Brain microvascular endothelial cell (primary cell): ENCODE results near the gene RBKS.
"Not testable (repeated sequence)": the region's sequence is repeated elsewhere in the genome, so short reads cannot be mapped to it uniquely, and the experiment has no call there.

Experiments
- DNase-seq: peaks from one replicate; pipeline ENCODE4 v3.0.0-alpha.2; 2020
- H3K27ac ChIP-seq: fragments of 250-450 bp; sonication (Bioruptor Pico); 2 replicates; pipeline ENCODE4 v1.5.1; 2020; ENCODE audit warnings: mild to moderate bottlenecking, moderate library complexity
- H3K27me3 ChIP-seq: fragments of 250-450 bp; sonication (Bioruptor Pico); replicated peaks from 2 replicates; pipeline ENCODE4 v1.5.1; 2020; ENCODE audit warnings: mild to moderate bottlenecking
- H3K36me3 ChIP-seq: fragments of 250-450 bp; sonication (Bioruptor Pico); replicated peaks from 2 replicates; pipeline ENCODE4 v1.5.1; 2020; ENCODE audit warnings: mild to moderate bottlenecking
- H3K4me3 ChIP-seq: 2 replicates; pipeline ENCODE4 v1.5.1; 2011; ENCODE audit warnings: low read depth, mild to moderate bottlenecking, control low read depth, low read length, moderate library complexity
- in situ Hi-C: cut with HindIII; loops from 2 replicates; pipeline ENCODE4 v1.10.0; 2017; ENCODE audit warnings: low sequenced_read_pairs, low pct_ligation_motif_present
- TF ChIP-seq, protein P1 (sequence below): IDR thresholded peaks from 2 replicates; pipeline ENCODE4 v1.5.1; 2011; ENCODE audit warnings: low read depth, mild to moderate bottlenecking, moderate library complexity, low read length, control low read depth, inconsistent platforms; ENCODE audit errors: missing control alignments

Gene RBKS

DNA sequence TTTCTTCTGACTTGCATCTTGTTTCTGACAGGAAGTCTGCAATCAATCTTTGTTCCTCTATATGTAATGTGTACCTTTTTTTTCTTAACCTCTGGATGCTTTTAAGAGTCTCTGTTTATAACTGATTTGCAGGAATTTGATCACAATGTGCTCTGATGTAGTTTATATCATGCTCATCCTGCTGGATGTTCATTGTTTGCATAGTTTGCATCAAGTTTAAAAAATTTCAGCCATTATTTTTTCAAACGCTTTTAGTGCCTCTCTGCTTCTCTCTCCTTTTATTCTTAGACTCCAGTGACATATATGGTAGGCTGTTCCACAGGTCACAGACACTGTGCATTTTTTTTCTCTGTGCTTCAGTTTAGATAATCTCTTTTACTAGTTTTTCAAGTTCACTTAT lies 23.9 kb downstream of the RBKS start:
- Histone ChIP-seq H3K4me3 (no peak overlapping the region), H3K27ac (no peak overlapping the region), H3K27me3 (no peaks in the 10 kb centered on the region), H3K36me3 (no peaks in the 10 kb centered on the region)
- in situ Hi-C loops, result no loop called here
- TF ChIP-seq, protein P1, sequence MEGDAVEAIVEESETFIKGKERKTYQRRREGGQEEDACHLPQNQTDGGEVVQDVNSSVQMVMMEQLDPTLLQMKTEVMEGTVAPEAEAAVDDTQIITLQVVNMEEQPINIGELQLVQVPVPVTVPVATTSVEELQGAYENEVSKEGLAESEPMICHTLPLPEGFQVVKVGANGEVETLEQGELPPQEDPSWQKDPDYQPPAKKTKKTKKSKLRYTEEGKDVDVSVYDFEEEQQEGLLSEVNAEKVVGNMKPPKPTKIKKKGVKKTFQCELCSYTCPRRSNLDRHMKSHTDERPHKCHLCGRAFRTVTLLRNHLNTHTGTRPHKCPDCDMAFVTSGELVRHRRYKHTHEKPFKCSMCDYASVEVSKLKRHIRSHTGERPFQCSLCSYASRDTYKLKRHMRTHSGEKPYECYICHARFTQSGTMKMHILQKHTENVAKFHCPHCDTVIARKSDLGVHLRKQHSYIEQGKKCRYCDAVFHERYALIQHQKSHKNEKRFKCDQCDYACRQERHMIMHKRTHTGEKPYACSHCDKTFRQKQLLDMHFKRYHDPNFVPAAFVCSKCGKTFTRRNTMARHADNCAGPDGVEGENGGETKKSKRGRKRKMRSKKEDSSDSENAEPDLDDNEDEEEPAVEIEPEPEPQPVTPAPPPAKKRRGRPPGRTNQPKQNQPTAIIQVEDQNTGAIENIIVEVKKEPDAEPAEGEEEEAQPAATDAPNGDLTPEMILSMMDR, result no peak
- no peak for DNase-seq

DNA sequence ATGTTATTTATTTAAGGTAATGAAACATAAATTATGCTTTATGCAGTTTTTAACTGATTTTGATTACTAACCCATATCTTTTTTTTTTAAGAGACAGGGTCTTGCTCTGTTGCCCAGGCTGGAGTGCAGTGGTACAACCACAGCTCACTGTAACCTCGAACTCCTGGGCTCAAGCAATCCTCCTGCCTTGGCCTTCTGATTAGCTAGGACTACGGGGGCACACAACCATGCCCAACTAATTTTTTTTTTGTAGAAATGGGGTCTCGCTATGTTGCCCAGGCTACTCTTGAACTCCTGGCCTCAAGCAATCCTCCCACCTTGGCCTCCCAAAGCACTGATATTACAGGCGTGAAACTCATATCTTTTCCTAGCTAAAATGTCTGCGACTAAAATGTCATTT lies 26.2 kb downstream of the RBKS start:
- DNase-seq, in situ Hi-C loops, H3K36me3 ChIP-seq, H3K4me3 ChIP-seq, H3K27ac ChIP-seq, H3K27me3 ChIP-seq: not testable (repeated sequence)

DNA sequence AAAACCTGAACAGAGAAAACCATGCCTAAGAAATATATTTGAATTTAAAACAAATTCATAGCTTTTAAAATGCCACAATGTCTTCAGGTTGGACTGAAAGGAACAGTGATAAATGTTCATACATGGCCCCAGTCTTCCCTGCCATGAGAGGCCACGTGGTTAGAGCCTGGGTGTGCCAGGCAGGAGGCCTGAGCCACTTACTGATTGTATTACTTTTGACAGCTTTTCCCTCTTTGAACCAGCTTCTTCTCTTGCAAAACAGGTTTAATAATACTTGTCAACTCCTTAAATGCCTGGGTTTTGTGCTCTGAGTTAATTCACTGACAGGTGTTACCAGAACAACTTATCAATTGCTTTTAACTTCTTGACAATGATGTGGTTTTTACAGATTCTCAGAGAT lies 27.0 kb downstream of the RBKS start:
- H3K27me3 ChIP-seq, result no peaks in the 10 kb centered on the region
- no peak overlapping the region for H3K27ac ChIP-seq
- no peak overlapping the region for H3K4me3 ChIP-seq
- DNase-seq, result no peak
- in situ Hi-C loops, result no loop called here
- TF ChIP-seq, protein P1, result no peak
- H3K36me3 ChIP-seq, result no peaks in the 10 kb centered on the region

DNA sequence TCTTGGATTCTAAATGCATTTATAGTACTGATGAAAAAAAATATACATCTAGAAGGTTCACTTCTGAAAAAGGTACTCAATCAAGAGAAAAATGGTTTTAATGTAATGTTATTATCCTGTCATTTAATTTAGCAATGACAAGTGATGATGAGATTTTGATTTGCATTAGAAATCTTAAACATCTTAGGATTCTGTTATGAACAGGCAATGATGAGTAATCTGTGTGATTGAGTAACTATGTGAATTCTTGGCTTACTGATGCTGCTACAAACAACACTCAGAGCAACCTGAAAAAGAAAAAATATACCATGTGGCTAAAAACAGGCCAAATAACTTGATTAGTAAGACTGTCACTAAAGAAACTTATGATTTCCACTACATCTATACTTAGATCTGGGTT lies 30.1 kb downstream of the RBKS start:
- Histone ChIP-seq H3K4me3 (no peak overlapping the region), H3K27ac (no peak overlapping the region), H3K27me3 (no peaks in the 10 kb centered on the region), H3K36me3 (no peaks in the 10 kb centered on the region)
- TF ChIP-seq, protein P1, result no peak
- peak; percentile 27 for DNase-seq
- in situ Hi-C loops, result no loop called here

DNA sequence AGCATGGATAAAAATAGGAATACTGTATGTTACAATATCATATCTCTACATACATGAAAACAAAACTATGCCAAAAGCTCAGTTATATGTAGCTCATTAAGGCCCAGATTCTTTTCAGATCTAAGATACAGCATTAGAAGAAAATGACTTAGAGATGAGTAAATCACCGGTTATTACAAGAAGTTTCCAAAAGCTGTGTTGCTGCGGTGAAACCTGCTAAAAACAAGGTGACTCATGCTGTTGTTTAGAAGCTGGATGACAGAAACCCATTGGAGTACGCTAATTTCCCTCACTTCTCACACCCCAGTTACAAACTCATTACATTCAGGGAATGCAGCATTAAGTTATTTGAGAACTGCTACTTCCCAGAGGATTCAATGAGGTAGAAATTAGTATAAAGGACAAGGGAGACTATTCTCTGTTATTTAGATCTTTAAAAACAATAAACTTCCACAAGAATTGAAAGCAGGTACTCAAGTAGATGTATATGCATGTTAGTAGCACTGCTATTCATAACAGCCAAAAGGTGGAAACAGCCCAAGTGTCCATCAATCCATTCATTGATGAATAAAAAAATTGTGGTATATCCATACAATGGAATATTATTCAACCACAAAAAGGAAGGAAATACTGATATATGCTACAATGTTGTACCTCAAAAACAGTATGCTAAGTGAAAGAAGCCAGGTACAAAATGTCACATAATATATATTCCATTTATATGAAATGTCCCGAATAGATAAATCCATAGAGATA lies 32.6 kb downstream of the RBKS start:
- DNase-seq, result peak; percentile 18
- in situ Hi-C loops, result no loop called here
- no peak overlapping the region for H3K27ac ChIP-seq
- TF ChIP-seq, protein P1, result no peak
- no peak overlapping the region for H3K4me3 ChIP-seq
- H3K36me3 ChIP-seq, result no peaks in the 10 kb centered on the region
- no peaks in the 10 kb centered on the region for H3K27me3 ChIP-seq

DNA sequence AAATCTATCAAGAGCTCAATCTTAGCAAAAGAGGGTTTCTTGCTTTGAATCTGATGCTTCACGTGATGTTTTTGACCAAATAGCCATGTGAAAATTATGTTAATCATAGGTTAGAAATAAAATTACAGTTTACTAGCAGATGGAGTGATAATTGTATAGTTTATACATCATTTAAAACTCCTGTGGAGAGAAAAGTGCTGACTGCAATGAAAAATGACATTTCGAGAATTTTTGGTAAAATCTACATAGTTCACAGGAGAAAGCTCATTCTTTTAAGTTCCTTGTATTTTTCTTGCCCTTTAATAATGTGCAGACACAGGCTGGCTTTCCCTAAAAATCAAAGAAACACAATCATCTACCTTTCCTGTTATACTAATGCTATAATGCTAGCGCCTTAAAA lies 33.2 kb downstream of the RBKS start:
- Histone ChIP-seq H3K4me3 (no peak overlapping the region), H3K27me3 (no peaks in the 10 kb centered on the region), H3K36me3 (no peaks in the 10 kb centered on the region), H3K27ac (no peak overlapping the region)
- TF ChIP-seq, protein P1, result no peak
- in situ Hi-C loops, result no loop called here
- DNase-seq, result no peak
